ENCODE data around the gene TMPRSS12. TPM values are rescaled to one million over a fixed set of nuclear protein-coding genes. Genes with fewer than 3 reads are reported as not detected.

The TMPRSS12 gene
- total and polyA plus RNA-seq, 2 experiments from 2014 or later = not detected

GRCh38 chr12:50865266-50865665 lies 22.5 kb downstream of the TMPRSS12 start:
- DNase-seq (ENCODE audit: low spot score) (no peak), ATAC-seq (no peak)
- peaks cover 3% of the 10 kb centered on the region; the same call in 1 of the 3 replicates for H3K4me1 Mint-ChIP-seq
- peaks cover 15% of the 10 kb centered on the region for H3K36me3 Mint-ChIP-seq (ENCODE audit: low read depth)
- Histone ChIP-seq H3K4me3 (no peak overlapping the region), H3K79me2 (replicated peaks; ENCODE audit: insufficient read depth) (no peaks in the 10 kb centered on the region), H3K27me3 (ENCODE audit: insufficient read depth) (no peaks in the 10 kb centered on the region), H3K36me3 (ENCODE audit: insufficient read depth) (no peaks in the 10 kb centered on the region), H3K27ac (ENCODE audit: low read depth) (no peak overlapping the region), H3K4me1 (ENCODE audit: insufficient read depth) (no peaks in the 10 kb centered on the region), H2AFZ (no peak overlapping the region), H4K20me1 (replicated peaks; ENCODE audit: insufficient read depth) (no peaks in the 10 kb centered on the region), H3K4me2 (no peak overlapping the region), H3K9me2 (ENCODE audit: insufficient read depth) (no peaks in the 10 kb centered on the region), H3F3A (replicated peaks; ENCODE audit: low read depth) (no peaks in the 10 kb centered on the region)
- no peak overlapping the region for H3K4me3 Mint-ChIP-seq
- H3K27me3 Mint-ChIP-seq (ENCODE audit: insufficient read depth, low read depth, poor library complexity) = peaks cover 2% of the 10 kb centered on the region
- TF ChIP-seq POLR2AphosphoS5 (IDR thresholded peaks at IDR 0.05; ENCODE audit: low read depth) (no peak), CTCF (conservative IDR thresholded peaks at IDR 0.05; ENCODE audit: low read depth in 2 of 2) (no peak), JUNB (IDR thresholded peaks at IDR 0.05; ENCODE audit: unreplicated experiment) (no peak), ZNF331 (CRISPR knock-in tag; IDR thresholded peaks at IDR 0.05; ENCODE audit: low read depth) (no peak), NANOG (IDR thresholded peaks at IDR 0.05; ENCODE audit: borderline replicate concordance) (no peak), EZH2 (IDR thresholded peaks at IDR 0.05; ENCODE audit: low read depth, unreplicated experiment) (no peak), REST (IDR thresholded peaks at IDR 0.05; ENCODE audit: unreplicated experiment) (no peak), ZNF114 (CRISPR knock-in tag; IDR thresholded peaks at IDR 0.05) (no peak), ZNF462 (CRISPR knock-in tag; IDR thresholded peaks at IDR 0.05) (no peak), ETS1 (IDR thresholded peaks at IDR 0.05) (no peak), STAT1 (IDR thresholded peaks at IDR 0.05; ENCODE audit: unreplicated experiment) (no peak), CREB1 (CRISPR knock-in tag; IDR thresholded peaks at IDR 0.05; ENCODE audit: low read depth) (no peak), EZH2phosphoT487 (IDR thresholded peaks at IDR 0.05; ENCODE audit: unreplicated experiment) (no peak)
- H3K9me3 Mint-ChIP-seq = peaks cover 19% of the 10 kb centered on the region
- no peak overlapping the region for H3K27ac Mint-ChIP-seq
